Activated T-cell treated with anti-CD3 and anti-CD28 coated beads, Interleukin-2, amount 50 U/mL, for 72 hours (primary cell): Measurements from ENCODE around the gene SMAP1. TPM values are rescaled to one million over a fixed set of nuclear protein-coding genes. Genes with fewer than 3 reads are reported as not detected.

Experiments
- ATAC-seq, 2 donors: fragments of 150-1000 bp; cut with Tn5 transposase; replicated peaks in 1 of 2; 2 replicates each; pipeline ENCODE4 v1.10.0; 2021; ENCODE audit warnings: moderate library complexity in 2 of 2, mild to moderate bottlenecking in 1 of 2
- DNase-seq, 2 donors: peaks; one replicate each; pipeline ENCODE4 v3.0.0; 2021 to 2022; ENCODE audit warnings: mixed read lengths in 1 of 2
- H3K27ac Mint-ChIP-seq: one replicate; pipeline ENCODE4 v1.8.0; 2022; ENCODE audit warnings: mild to moderate bottlenecking, moderate library complexity, mixed read lengths
- H3K27me3 Mint-ChIP-seq: one replicate; pipeline ENCODE4 v1.8.0; 2022; ENCODE audit warnings: low read depth, mixed read lengths
- H3K36me3 Mint-ChIP-seq, 2 donors: one replicate each; pipeline ENCODE4 v1.8.0; 2022; ENCODE audit warnings: mixed read lengths in 2 of 2, mild to moderate bottlenecking in 1 of 2; ENCODE audit not compliant: insufficient read depth in 2 of 2
- H3K4me1 Mint-ChIP-seq: one replicate; pipeline ENCODE4 v1.8.0; 2022; ENCODE audit warnings: low read depth, mixed read lengths
- H3K4me3 Mint-ChIP-seq, 2 donors: one replicate each; pipeline ENCODE4 v1.8.0; 2022; ENCODE audit warnings: mild to moderate bottlenecking in 2 of 2, mixed read lengths in 2 of 2, moderate library complexity in 2 of 2
- H3K9me3 Mint-ChIP-seq, 2 donors: one replicate each; pipeline ENCODE4 v1.8.0; 2022; ENCODE audit warnings: mixed read lengths in 2 of 2
- total RNA-seq, 2 donors: library from RNA; stranded (reverse); gene quantifications; one replicate each; pipeline ENCODE4 v1.2.3, GENCODE V29; 2022

SMAP1 gene
- total RNA-seq, 2 donors from 2014 or later: 28.9 to 30.9 TPM

- H3K36me3 Mint-ChIP-seq: peaks cover 0 to 2% of the 10 kb centered on the region in 2 donors
- peaks cover 0 to 2% of the 10 kb centered on the region in 2 donors for H3K9me3 Mint-ChIP-seq
- peak overlapping the region; percentile 90 to 98 for H3K4me3 Mint-ChIP-seq
- H3K27ac Mint-ChIP-seq: peak overlapping the region; percentile 92
- peaks cover 6% of the 10 kb centered on the region for H3K27me3 Mint-ChIP-seq
- DNase-seq (no peak), ATAC-seq (no peak)
- peaks cover 46% of the 10 kb centered on the region for H3K4me1 Mint-ChIP-seq
Measured at GRCh38 chr6:70666706-70667105, 977 bp upstream of the SMAP1 start.

GRCh38 chr6:70667256-70667710 lies 400 bp upstream of the SMAP1 start:
- peaks cover under 1% of the 10 kb centered on the region for H3K27me3 Mint-ChIP-seq
- DNase-seq (no peak), ATAC-seq (no peak)
- no peaks in the 10 kb centered on the region for H3K9me3 Mint-ChIP-seq
- peaks cover 0 to 2% of the 10 kb centered on the region in 2 donors for H3K36me3 Mint-ChIP-seq
- peaks cover 50% of the 10 kb centered on the region for H3K4me1 Mint-ChIP-seq
- peak overlapping the region; percentile 90 to 98 for H3K4me3 Mint-ChIP-seq
- peak overlapping the region; percentile 92 for H3K27ac Mint-ChIP-seq

GRCh38 chr6:70668499-70668812 lies 773 bp downstream of the SMAP1 start:
- DNase-seq (peak; percentile 45 to 75), ATAC-seq (peak in 1 of 2 donors; percentile 48)
- Mint-ChIP-seq H3K36me3 (peaks cover 0 to 2% of the 10 kb centered on the region in 2 donors), H3K27ac (peak overlapping the region; percentile 97), H3K27me3 (no peaks in the 10 kb centered on the region), H3K4me3 (peak overlapping the region; percentile 90 to 98), H3K4me1 (peaks cover 62% of the 10 kb centered on the region), H3K9me3 (no peaks in the 10 kb centered on the region)

- no peaks in the 10 kb centered on the region for H3K9me3 Mint-ChIP-seq
- peaks cover 69% of the 10 kb centered on the region for H3K4me1 Mint-ChIP-seq
- H3K36me3 Mint-ChIP-seq: peaks cover 0 to 2% of the 10 kb centered on the region in 2 donors
- ATAC-seq (peak in 1 of 2 donors; percentile 27), DNase-seq (peak in 1 of 2 donors; percentile 5)
- H3K4me3 Mint-ChIP-seq: peak overlapping the region; percentile 90 to 98
- no peaks in the 10 kb centered on the region for H3K27me3 Mint-ChIP-seq
- peak overlapping the region; percentile 97 for H3K27ac Mint-ChIP-seq
Measured at GRCh38 chr6:70669133-70669532, 1.4 kb downstream of the SMAP1 start.

- ATAC-seq: no peak
- Mint-ChIP-seq H3K27ac (peak overlapping the region; percentile 20), H3K36me3 (no peaks in the 10 kb centered on the region), H3K27me3 (no peaks in the 10 kb centered on the region), H3K4me3 (no peak overlapping the region), H3K4me1 (peaks cover 73% of the 10 kb centered on the region), H3K9me3 (no peaks in the 10 kb centered on the region)
- no peak for DNase-seq
Measured at GRCh38 chr6:70672549-70672948, 4.9 kb downstream of the SMAP1 start.

- Mint-ChIP-seq H3K27me3 (no peaks in the 10 kb centered on the region), H3K4me3 (no peak overlapping the region), H3K27ac (no peak overlapping the region), H3K9me3 (no peaks in the 10 kb centered on the region), H3K36me3 (no peaks in the 10 kb centered on the region), H3K4me1 (peaks cover 73% of the 10 kb centered on the region)
- ATAC-seq: no peak
- DNase-seq: no peak
Measured at GRCh38 chr6:70673054-70673453, 5.4 kb downstream of the SMAP1 start.

GRCh38 chr6:70673601-70674000 lies 5.9 kb downstream of the SMAP1 start:
- Mint-ChIP-seq H3K27me3 (no peaks in the 10 kb centered on the region), H3K4me1 (peaks cover 69% of the 10 kb centered on the region), H3K27ac (no peak overlapping the region), H3K9me3 (no peaks in the 10 kb centered on the region), H3K4me3 (peak overlapping the region; percentile 38 to 48), H3K36me3 (no peaks in the 10 kb centered on the region)
- peak; percentile 45 to 77 for ATAC-seq
- peak in 1 of 2 donors; percentile 14 for DNase-seq

- peaks cover 53% of the 10 kb centered on the region for H3K4me1 Mint-ChIP-seq
- no peaks in the 10 kb centered on the region for H3K9me3 Mint-ChIP-seq
- H3K4me3 Mint-ChIP-seq: no peak overlapping the region
- no peaks in the 10 kb centered on the region for H3K36me3 Mint-ChIP-seq
- DNase-seq (no peak), ATAC-seq (no peak)
- no peaks in the 10 kb centered on the region for H3K27me3 Mint-ChIP-seq
- peak overlapping the region; percentile 64 for H3K27ac Mint-ChIP-seq
Measured at GRCh38 chr6:70675822-70676221, 8.1 kb downstream of the SMAP1 start.

- no peak overlapping the region for H3K4me3 Mint-ChIP-seq
- no peak for DNase-seq
- no peak for ATAC-seq
- no peaks in the 10 kb centered on the region for H3K9me3 Mint-ChIP-seq
- H3K27ac Mint-ChIP-seq: no peak overlapping the region
- H3K4me1 Mint-ChIP-seq: peaks cover 43% of the 10 kb centered on the region
- no peaks in the 10 kb centered on the region for H3K27me3 Mint-ChIP-seq
- H3K36me3 Mint-ChIP-seq: no peaks in the 10 kb centered on the region
Measured at GRCh38 chr6:70676821-70677220, 9.1 kb downstream of the SMAP1 start.

- H3K9me3 Mint-ChIP-seq: no peaks in the 10 kb centered on the region
- ATAC-seq (no peak), DNase-seq (no peak)
- peaks cover 34% of the 10 kb centered on the region for H3K4me1 Mint-ChIP-seq
- H3K36me3 Mint-ChIP-seq: no peaks in the 10 kb centered on the region
- H3K27me3 Mint-ChIP-seq: no peaks in the 10 kb centered on the region
- no peak overlapping the region for H3K27ac Mint-ChIP-seq
- no peak overlapping the region for H3K4me3 Mint-ChIP-seq
Measured at GRCh38 chr6:70680396-70680795, 12.7 kb downstream of the SMAP1 start.

- H3K27ac Mint-ChIP-seq: peak overlapping the region; percentile 27
- DNase-seq (no peak), ATAC-seq (peak in 1 of 2 donors; percentile 55)
- H3K4me3 Mint-ChIP-seq: no peak overlapping the region
- H3K4me1 Mint-ChIP-seq: peaks cover 31% of the 10 kb centered on the region
- H3K9me3 Mint-ChIP-seq: no peaks in the 10 kb centered on the region
- no peaks in the 10 kb centered on the region for H3K36me3 Mint-ChIP-seq
- H3K27me3 Mint-ChIP-seq: no peaks in the 10 kb centered on the region
Measured at GRCh38 chr6:70684794-70685493, 17.3 kb downstream of the SMAP1 start.

GRCh38 chr6:70685494-70686180 lies 18.0 kb downstream of the SMAP1 start:
- peaks cover 28% of the 10 kb centered on the region for H3K4me1 Mint-ChIP-seq
- ATAC-seq (no peak), DNase-seq (no peak)
- H3K36me3 Mint-ChIP-seq: peaks cover 0 to under 1% of the 10 kb centered on the region in 2 donors
- H3K4me3 Mint-ChIP-seq: no peak overlapping the region
- peaks cover 0 to under 1% of the 10 kb centered on the region in 2 donors for H3K9me3 Mint-ChIP-seq
- no peak overlapping the region for H3K27ac Mint-ChIP-seq
- no peaks in the 10 kb centered on the region for H3K27me3 Mint-ChIP-seq

- Mint-ChIP-seq H3K4me3 (no peak overlapping the region), H3K4me1 (peaks cover 28% of the 10 kb centered on the region), H3K27ac (no peak overlapping the region), H3K27me3 (no peaks in the 10 kb centered on the region), H3K9me3 (peaks cover 4 to 5% of the 10 kb centered on the region in 2 donors), H3K36me3 (peaks cover 4 to 8% of the 10 kb centered on the region in 2 donors)
- no peak for DNase-seq
- ATAC-seq: no peak
Measured at GRCh38 chr6:70686548-70687133, 19.0 kb downstream of the SMAP1 start.
